ENCODE results near the gene P2RX5.
A peak's percentile ranks its signal among the peaks of the same experiment; 100 is the strongest.

The P2RX5 gene

GRCh38 chr17:3655766-3656165 is 40.2 kb downstream of the P2RX5 start:
- DNase-seq = no peak

GRCh38 chr17:3647769-3648555 is 48.0 kb downstream of the P2RX5 start:
- no peak for DNase-seq

GRCh38 chr17:3647251-3647650 is 48.7 kb downstream of the P2RX5 start:
- no peak for DNase-seq

- no peak for DNase-seq
These were observed 50.6 kb downstream of the P2RX5 start for GRCh38 chr17:3645310-3645709.

- no peak for DNase-seq
These were observed 52.0 kb downstream of the P2RX5 start for GRCh38 chr17:3643889-3644349.

- no peak for DNase-seq
These were observed 54.1 kb downstream of the P2RX5 start for GRCh38 chr17:3641717-3642486.

- DNase-seq = no peak
These were observed 54.9 kb downstream of the P2RX5 start for GRCh38 chr17:3641014-3641413.

- no peak for DNase-seq
These were observed 55.9 kb downstream of the P2RX5 start for GRCh38 chr17:3639981-3640596.

- DNase-seq = no peak
These were observed 59.0 kb downstream of the P2RX5 start for GRCh38 chr17:3636908-3637373.

- peak; percentile 82 for DNase-seq
These were observed 59.6 kb downstream of the P2RX5 start, which contains the start of the genes CTNS and SHPK for GRCh38 chr17:3636154-3636907. CTNS (plus strand) TSS chr17:3636760; CDS start chr17:3640207, 3,447 bp downstream. SHPK (minus strand) TSS chr17:3636250; CDS start chr17:3636219, 31 bp downstream.

- no peak for DNase-seq
These were observed 60.3 kb downstream of the P2RX5 start for GRCh38 chr17:3635474-3636153.

- no peak for DNase-seq
These were observed 63.7 kb downstream of the P2RX5 start for GRCh38 chr17:3632287-3632686.

GRCh38 chr17:3630781-3631180 is 65.2 kb downstream of the P2RX5 start:
- DNase-seq = no peak

- DNase-seq = no peak
These were observed 68.2 kb downstream of the P2RX5 start for GRCh38 chr17:3627769-3628167.

GRCh38 chr17:3626831-3627768 is 68.9 kb downstream of the P2RX5 start:
- DNase-seq = no peak
